Measurements from ENCODE around the gene PPP3R1.

The PPP3R1 gene

GRCh38 chr2:68189991-68190784 lies 62.1 kb downstream of the PPP3R1 start:
- H3K27ac ChIP-seq (replicated peaks): no peak overlapping the region
- DNase-seq (ENCODE audit: low read depth in 1 of 2, low spot score in 1 of 2): no peak
- H3K4me3 ChIP-seq (replicated peaks; ENCODE audit: insufficient read depth, low read length): no peak overlapping the region
- TF ChIP-seq GABPA (IDR thresholded peaks at IDR 0.05; ENCODE audit: low read depth): no peak
- TF ChIP-seq POLR2AphosphoS5 (IDR thresholded peaks at IDR 0.05; ENCODE audit: low read depth): no peak
- no peak for TF ChIP-seq REST (IDR thresholded peaks at IDR 0.05; ENCODE audit: insufficient replicate concordance, low read depth)
- no peak for TF ChIP-seq CTCF (IDR thresholded peaks at IDR 0.05; ENCODE audit: insufficient read depth, low read length)
- TF ChIP-seq SPI1 (IDR thresholded peaks at IDR 0.05; ENCODE audit: borderline replicate concordance, low read depth): no peak
- no peaks in the 10 kb centered on the region for H3K27me3 ChIP-seq (ENCODE audit: insufficient read depth, poor library complexity, severe bottlenecking)

- no peaks in the 10 kb centered on the region for H3K27me3 ChIP-seq (ENCODE audit: insufficient read depth, poor library complexity, severe bottlenecking)
- no peak for DNase-seq (ENCODE audit: low read depth in 1 of 2, low spot score in 1 of 2)
- no peak overlapping the region for H3K27ac ChIP-seq (replicated peaks)
- no peak overlapping the region for H3K4me3 ChIP-seq (replicated peaks; ENCODE audit: insufficient read depth, low read length)
- TF ChIP-seq POLR2AphosphoS5 (IDR thresholded peaks at IDR 0.05; ENCODE audit: low read depth) (no peak), REST (IDR thresholded peaks at IDR 0.05; ENCODE audit: insufficient replicate concordance, low read depth) (no peak), GABPA (IDR thresholded peaks at IDR 0.05; ENCODE audit: low read depth) (no peak), CTCF (IDR thresholded peaks at IDR 0.05; ENCODE audit: insufficient read depth, low read length) (no peak), SPI1 (IDR thresholded peaks at IDR 0.05; ENCODE audit: borderline replicate concordance, low read depth) (no peak)
Observed at GRCh38 chr2:68188831-68189230, 63.5 kb downstream of the PPP3R1 start.

DNA sequence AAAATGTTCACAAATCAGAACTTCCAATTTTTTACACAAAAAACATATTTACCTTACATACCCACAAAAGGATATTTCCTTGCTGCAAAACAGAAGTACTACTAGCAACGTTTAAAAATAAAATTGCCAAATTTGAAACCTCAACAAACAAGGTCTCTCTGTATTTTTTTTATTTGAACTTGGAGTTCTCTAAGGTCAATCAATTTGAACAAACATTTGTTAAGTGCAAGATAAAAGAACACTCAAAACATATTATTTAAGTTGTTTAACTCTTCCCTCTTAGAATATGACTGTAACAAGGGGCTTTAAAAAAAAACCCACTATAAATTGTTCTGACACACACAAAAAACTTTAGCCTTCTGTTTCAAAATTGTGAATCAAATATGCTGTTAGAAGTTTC lies 65.0 kb downstream of the PPP3R1 start:
- Histone ChIP-seq H3K27ac (replicated peaks) (no peak overlapping the region), H3K27me3 (ENCODE audit: insufficient read depth, poor library complexity, severe bottlenecking) (no peaks in the 10 kb centered on the region), H3K4me3 (replicated peaks; ENCODE audit: insufficient read depth, low read length) (no peak overlapping the region)
- TF ChIP-seq SPI1 (IDR thresholded peaks at IDR 0.05; ENCODE audit: borderline replicate concordance, low read depth): no peak
- TF ChIP-seq REST (IDR thresholded peaks at IDR 0.05; ENCODE audit: insufficient replicate concordance, low read depth): no peak
- no peak for DNase-seq (ENCODE audit: low read depth in 1 of 2, low spot score in 1 of 2)

Measured in HL-60 (cell line).